SU-DHL-6 (cell line): ENCODE measurements around the gene VARS1.
"Not testable (repeated sequence)": the region's sequence is repeated elsewhere in the genome, so short reads cannot be mapped to it uniquely, and the experiment has no call there.

Experiments used
- H2AFZ ChIP-seq: fragments of 200-600 bp; sonication (generic); 2 replicates; pipeline ENCODE4 v1.6.1; 2014; ENCODE audit warnings: low read depth, mild to moderate bottlenecking, moderate library complexity, mixed read lengths, antibody characterized with exemption, low read length; ENCODE audit not compliant: severe bottlenecking
- H3F3A ChIP-seq: fragments of 200-600 bp; shearing (Covaris generic); 2 replicates; pipeline ENCODE4 v1.6.0; 2016; ENCODE audit warnings: antibody characterized with exemption, mild to moderate bottlenecking; ENCODE audit not compliant: insufficient read depth
- H3K27ac ChIP-seq: fragments of 200-600 bp; sonication (generic); 2 replicates; pipeline ENCODE4 v1.5.1; 2016; ENCODE audit warnings: low read depth, mild to moderate bottlenecking, low read length, moderate library complexity, mixed read lengths
- H3K27me3 ChIP-seq: fragments of 200-600 bp; sonication (generic), shearing (Covaris generic); 2 replicates; pipeline ENCODE4 v1.6.0; 2014; ENCODE audit warnings: mild to moderate bottlenecking, low read length
- H3K36me3 ChIP-seq: fragments of 200-600 bp; sonication (generic); 2 replicates; pipeline ENCODE4 v1.6.1; 2014; ENCODE audit warnings: mild to moderate bottlenecking, low read length, mixed read lengths
- H3K4me2 ChIP-seq: fragments of 300-600, 200-600 bp; shearing (Covaris generic), sonication (generic); 2 replicates; pipeline ENCODE4 v1.6.0; 2014; ENCODE audit warnings: low read length, low read depth, mild to moderate bottlenecking; ENCODE audit not compliant: poor library complexity, severe bottlenecking
- H3K4me3 ChIP-seq: fragments of 200-600 bp; sonication (generic); 2 replicates; pipeline ENCODE4 v1.5.1; 2014; ENCODE audit warnings: antibody characterized with exemption, low read length, mild to moderate bottlenecking, mixed read lengths; ENCODE audit not compliant: insufficient read depth, poor library complexity, severe bottlenecking
- H3K79me2 ChIP-seq: fragments of 200-600 bp; sonication (generic); 2 replicates; pipeline ENCODE4 v1.6.1; 2014; ENCODE audit warnings: mild to moderate bottlenecking, low read length, moderate library complexity; ENCODE audit not compliant: insufficient read depth
- H3K9ac ChIP-seq: fragments of 200-600 bp; sonication (generic); 2 replicates; pipeline ENCODE4 v1.7.0; 2014; ENCODE audit warnings: mild to moderate bottlenecking, low read length
- H3K9me2 ChIP-seq: fragments of 200-600 bp; sonication (generic); replicated peaks from 2 replicates; pipeline ENCODE4 v1.6.1; 2014; ENCODE audit warnings: low read length; ENCODE audit not compliant: insufficient read depth
- H3K9me3 ChIP-seq: fragments of 200-600 bp; sonication (generic); 2 replicates; pipeline ENCODE4 v1.6.1; 2014; ENCODE audit warnings: low read length, mixed read lengths; ENCODE audit not compliant: insufficient read depth
- H4K20me1 ChIP-seq: fragments of 200-600 bp; sonication (generic); 2 replicates; pipeline ENCODE4 v1.6.1; 2014; ENCODE audit warnings: low read depth, mild to moderate bottlenecking, antibody characterized with exemption, low read length, moderate library complexity, mixed read lengths
- EZH2phosphoT487 ChIP-seq: fragments of 200-600 bp; sonication (generic), shearing (Covaris generic); conservative IDR thresholded peaks from 2 replicates; pipeline ENCODE4 v1.6.1; 2018; ENCODE audit warnings: mild to moderate bottlenecking, antibody characterized with exemption, low read length, moderate library complexity, mixed read lengths
- TF ChIP-seq, protein P1 (sequence below): fragments of 200-600 bp; sonication (generic); IDR thresholded peaks from one replicate; pipeline ENCODE4 v1.5.1; 2017; ENCODE audit warnings: antibody characterized with exemption, mild to moderate bottlenecking, low read length, moderate library complexity; ENCODE audit not compliant: insufficient read depth, poor library complexity, severe bottlenecking

The VARS1 gene

DNA sequence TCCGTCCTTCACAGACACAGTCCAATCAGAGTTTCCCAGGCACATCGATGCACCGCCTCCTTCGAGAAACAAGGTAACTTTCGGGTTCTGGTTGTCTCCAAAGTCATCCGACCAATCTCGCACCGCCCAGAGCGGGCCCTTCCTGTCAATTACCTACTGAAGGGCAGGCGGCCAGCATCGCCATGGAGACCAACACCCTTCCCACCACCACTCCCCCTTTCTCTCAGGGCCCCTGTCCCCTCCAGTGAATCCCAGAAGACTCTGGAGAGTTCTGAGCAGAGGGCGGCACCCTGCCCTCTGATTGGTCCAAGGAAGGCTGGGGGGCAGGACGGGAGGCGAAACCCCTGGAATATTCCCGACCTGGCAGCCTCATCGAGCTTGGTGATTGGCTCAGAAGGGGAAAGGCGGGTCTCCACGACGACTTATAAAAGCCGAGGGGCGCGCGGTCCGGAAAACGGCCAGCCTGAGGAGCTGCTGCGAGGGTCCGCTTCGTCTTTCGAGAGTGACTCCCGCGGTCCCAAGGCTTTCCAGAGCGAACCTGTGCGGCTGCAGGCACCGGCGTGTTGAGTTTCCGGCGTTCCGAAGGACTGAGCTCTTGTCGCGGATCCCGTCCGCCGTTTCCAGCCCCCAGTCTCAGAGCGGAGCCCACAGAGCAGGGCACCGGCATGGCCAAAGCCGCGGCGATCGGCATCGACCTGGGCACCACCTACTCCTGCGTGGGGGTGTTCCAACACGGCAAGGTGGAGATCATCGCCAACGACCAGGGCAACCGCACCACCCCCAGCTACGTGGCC, 31.9 kb upstream of the VARS1 start, which contains the start of gene HSPA1B:
Gene HSPA1B (plus strand): TSS at position 453 of the 794 bp plus-strand sequence. CDS start 213 bp downstream, at position 666.
- TF ChIP-seq EZH2phosphoT487, result no peak
- TF ChIP-seq, protein P1, sequence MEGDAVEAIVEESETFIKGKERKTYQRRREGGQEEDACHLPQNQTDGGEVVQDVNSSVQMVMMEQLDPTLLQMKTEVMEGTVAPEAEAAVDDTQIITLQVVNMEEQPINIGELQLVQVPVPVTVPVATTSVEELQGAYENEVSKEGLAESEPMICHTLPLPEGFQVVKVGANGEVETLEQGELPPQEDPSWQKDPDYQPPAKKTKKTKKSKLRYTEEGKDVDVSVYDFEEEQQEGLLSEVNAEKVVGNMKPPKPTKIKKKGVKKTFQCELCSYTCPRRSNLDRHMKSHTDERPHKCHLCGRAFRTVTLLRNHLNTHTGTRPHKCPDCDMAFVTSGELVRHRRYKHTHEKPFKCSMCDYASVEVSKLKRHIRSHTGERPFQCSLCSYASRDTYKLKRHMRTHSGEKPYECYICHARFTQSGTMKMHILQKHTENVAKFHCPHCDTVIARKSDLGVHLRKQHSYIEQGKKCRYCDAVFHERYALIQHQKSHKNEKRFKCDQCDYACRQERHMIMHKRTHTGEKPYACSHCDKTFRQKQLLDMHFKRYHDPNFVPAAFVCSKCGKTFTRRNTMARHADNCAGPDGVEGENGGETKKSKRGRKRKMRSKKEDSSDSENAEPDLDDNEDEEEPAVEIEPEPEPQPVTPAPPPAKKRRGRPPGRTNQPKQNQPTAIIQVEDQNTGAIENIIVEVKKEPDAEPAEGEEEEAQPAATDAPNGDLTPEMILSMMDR, result no peak
- Histone ChIP-seq H3K4me2 (peak within 1 kb of the TSS; percentile 68), H3K9me2 (no peaks in the 10 kb centered on the region), H3K36me3 (no peaks in the 10 kb centered on the region), H3K4me3 (peak within 1 kb of the TSS; percentile 53), H3F3A (peaks cover 29% of the 10 kb centered on the region), H3K27me3 (no peaks in the 10 kb centered on the region), H3K9me3 (no peaks in the 10 kb centered on the region), H2AFZ (peak within 1 kb of the TSS; percentile 36), H4K20me1 (no peaks in the 10 kb centered on the region), H3K79me2 (peaks cover 13% of the 10 kb centered on the region; the same call in 1 of the 2 replicates), H3K9ac (peak within 1 kb of the TSS; percentile 66), H3K27ac (peak within 1 kb of the TSS; percentile 56)

DNA sequence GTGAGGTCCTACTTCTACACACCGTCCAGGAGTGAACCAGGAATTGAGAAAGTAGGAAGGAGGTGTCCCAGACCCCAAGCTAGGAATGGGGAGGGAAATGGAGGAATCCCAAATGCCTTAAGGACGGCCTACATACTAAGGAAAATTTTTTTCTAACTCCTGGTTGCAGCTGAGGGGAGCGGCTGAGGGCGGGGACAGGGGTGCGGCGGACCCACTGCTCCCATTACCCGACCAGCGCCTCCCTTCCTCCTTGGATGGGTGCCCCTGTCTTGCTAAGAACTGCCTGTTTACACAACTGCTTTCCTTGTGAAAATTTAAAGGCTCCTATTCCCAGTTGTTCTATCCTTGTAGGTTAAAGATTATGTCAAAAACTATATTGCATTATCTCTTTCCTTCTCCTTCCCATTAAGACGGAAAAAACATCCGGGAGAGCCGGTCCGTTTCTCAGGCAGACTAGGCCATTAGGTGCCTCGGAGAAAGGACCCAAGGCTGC, 31.3 kb upstream of the VARS1 start:
- H3K9me3 ChIP-seq, result no peaks in the 10 kb centered on the region
- H2AFZ ChIP-seq, result peak overlapping the region; percentile 36
- no peaks in the 10 kb centered on the region for H4K20me1 ChIP-seq
- H3K27me3 ChIP-seq, result no peaks in the 10 kb centered on the region
- H3K4me2 ChIP-seq, result peak overlapping the region; percentile 68
- peak overlapping the region; percentile 53 for H3K4me3 ChIP-seq
- H3K9me2 ChIP-seq, result no peaks in the 10 kb centered on the region
- H3K79me2 ChIP-seq, result peaks cover 13% of the 10 kb centered on the region; the same call in 1 of the 2 replicates
- H3K36me3 ChIP-seq, result no peaks in the 10 kb centered on the region
- peak overlapping the region; percentile 56 for H3K27ac ChIP-seq
- H3K9ac ChIP-seq, result peak overlapping the region; percentile 66
- H3F3A ChIP-seq, result peaks cover 26% of the 10 kb centered on the region
- TF ChIP-seq EZH2phosphoT487, result no peak
- TF ChIP-seq, protein P1, result no peak

DNA sequence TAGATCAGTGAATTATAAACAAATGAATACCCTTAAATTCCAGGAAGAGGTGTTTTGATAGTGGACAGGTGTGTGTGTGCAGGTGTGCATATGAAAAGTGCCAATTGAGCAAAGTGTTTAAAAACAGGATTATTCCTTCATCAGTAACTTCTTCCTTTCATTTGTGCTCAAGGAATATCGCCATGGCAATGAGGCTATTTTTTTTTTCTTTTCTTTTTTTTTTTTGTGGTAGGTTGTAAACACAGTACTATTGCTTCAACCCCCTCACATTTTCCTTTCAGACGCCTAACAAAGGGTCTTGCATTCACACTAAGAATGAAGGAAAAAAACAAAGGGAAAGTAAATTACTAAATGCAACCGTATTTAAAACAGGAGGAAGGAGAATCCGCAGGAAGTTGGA, 30.0 kb upstream of the VARS1 start:
- H3F3A ChIP-seq, result peaks cover 13% of the 10 kb centered on the region; the same call in 1 of the 2 replicates
- no peak overlapping the region for H3K9ac ChIP-seq
- H3K9me2 ChIP-seq, result no peaks in the 10 kb centered on the region
- no peak overlapping the region for H2AFZ ChIP-seq
- H3K4me2 ChIP-seq, result no peak overlapping the region
- H3K27me3 ChIP-seq, result no peaks in the 10 kb centered on the region
- no peaks in the 10 kb centered on the region for H4K20me1 ChIP-seq
- H3K79me2 ChIP-seq, result peaks cover under 1% of the 10 kb centered on the region; the same call in 1 of the 2 replicates
- H3K4me3 ChIP-seq, result no peak overlapping the region
- TF ChIP-seq, protein P1, result no peak
- no peaks in the 10 kb centered on the region for H3K9me3 ChIP-seq
- no peaks in the 10 kb centered on the region for H3K36me3 ChIP-seq
- H3K27ac ChIP-seq, result no peak overlapping the region

DNA sequence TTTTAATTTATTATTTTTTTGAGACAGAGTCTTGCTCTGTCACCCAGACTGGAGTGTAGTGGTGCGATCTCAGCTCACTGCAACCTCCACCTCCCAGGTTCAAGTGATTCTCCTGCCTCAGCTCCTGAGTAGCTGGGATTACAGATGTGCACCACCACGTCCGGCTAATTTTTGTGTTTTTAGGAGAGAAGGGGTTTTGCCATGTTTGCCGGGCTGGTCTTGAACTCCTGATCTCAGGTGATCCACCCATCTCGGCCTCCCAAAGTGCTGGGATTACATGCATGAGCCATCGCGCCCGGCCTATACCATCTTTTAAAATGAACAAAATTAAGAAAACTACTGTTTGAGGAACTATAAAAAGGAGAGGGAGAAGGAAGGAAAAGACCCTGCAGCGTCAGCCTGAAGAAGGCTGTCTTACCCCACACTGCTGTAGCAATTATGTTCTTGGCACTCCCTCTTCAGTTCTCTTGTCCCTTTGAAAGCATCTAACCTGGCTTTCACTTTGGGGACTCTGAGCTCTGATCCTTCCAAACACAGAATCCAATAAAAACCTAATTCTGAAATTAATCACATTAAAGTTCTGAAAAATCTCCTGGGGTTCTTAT, 28.1 kb upstream of the VARS1 start:
- H3F3A ChIP-seq, H3K27ac ChIP-seq, H3K27me3 ChIP-seq, H3K4me2 ChIP-seq, H3K36me3 ChIP-seq, H3K4me3 ChIP-seq, H2AFZ ChIP-seq, H3K9me2 ChIP-seq, H3K9ac ChIP-seq, H3K9me3 ChIP-seq, H4K20me1 ChIP-seq, H3K79me2 ChIP-seq: not testable (repeated sequence)
